SK-N-SH (cell line): ENCODE measurements around the gene YTHDC2. TPM values are rescaled to one million over a fixed set of nuclear protein-coding genes. Genes with fewer than 3 reads are reported as not detected.
A peak's percentile ranks its signal among the peaks of the same experiment; 100 is the strongest.

Experiments
- CTCF ChIA-PET: fragments of 300-600, 350-600 bp; formaldehyde crosslinking; extraction: SDS; loops from one replicate; lab custom pipeline; 2021; lab: Yijun Ruan, JAX
- POLR2A ChIA-PET: fragments of 350-600 bp; sonication (Branson Sonifier 250); formaldehyde crosslinking; extraction: SDS; loops from one replicate; lab custom pipeline; 2020; ENCODE audit warnings: antibody characterized with exemption, inconsistent platforms; lab: Yijun Ruan, JAX
- DNase-seq: peaks from one replicate; pipeline ENCODE4 v3.0.0; 2012
- H2AFZ ChIP-seq: fragments of 200-600 bp; sonication (generic); 2 replicates; pipeline ENCODE4 v1.8.1; 2016; ENCODE audit warnings: antibody characterized with exemption, mild to moderate bottlenecking, low read depth
- H3F3A ChIP-seq: fragments of 200-600 bp; sonication (generic); replicated peaks from 2 replicates; pipeline ENCODE3; 2016; ENCODE audit warnings: antibody characterized with exemption, mild to moderate bottlenecking; ENCODE audit not compliant: insufficient read depth
- H3K27ac ChIP-seq, 2 experiments: fragments of 200-500 bp in 1 of 2; fragments of 200-600 bp in 1 of 2; sonication (Bioruptor generic) in 1 of 2; sonication (generic), shearing (Covaris generic) in 1 of 2; 2 replicates each; pipeline versions ENCODE4 v1.5.1 to v1.6.1; 2014 to 2016; ENCODE audit warnings: low read depth in 2 of 2, inconsistent platforms in 1 of 2, low read length in 1 of 2, mild to moderate bottlenecking in 1 of 2, mixed read lengths in 1 of 2
- H3K27me3 ChIP-seq: fragments of 200-600 bp; sonication (generic), shearing (Covaris generic); 2 replicates; pipeline ENCODE4 v1.6.1; 2016; ENCODE audit warnings: mixed run types; ENCODE audit not compliant: insufficient read depth
- H3K36me3 ChIP-seq, 2 experiments: fragments of 200-500 bp in 1 of 2; fragments of 200-600 bp in 1 of 2; sonication (Bioruptor generic) in 1 of 2; sonication (generic) in 1 of 2; replicated peaks in 1 of 2; 2 replicates each; pipeline versions ENCODE3 to v1.5.1; 2014 to 2016; ENCODE audit warnings: low read length in 1 of 2, mild to moderate bottlenecking in 1 of 2; ENCODE audit not compliant: insufficient read depth in 2 of 2, control insufficient read depth in 1 of 2
- H3K4me1 ChIP-seq, 2 experiments: fragments of 200-500 bp in 1 of 2; fragments of 200-600 bp in 1 of 2; sonication (Bioruptor generic) in 1 of 2; sonication (generic), shearing (Covaris generic) in 1 of 2; 2 replicates each; pipeline versions ENCODE4 v1.5.1 to v1.6.1; 2014 to 2016; ENCODE audit warnings: low read depth in 1 of 2, low read length in 1 of 2, mixed run types in 1 of 2; ENCODE audit not compliant: insufficient read depth in 2 of 2, control insufficient read depth in 1 of 2
- H3K4me2 ChIP-seq: fragments of 200-600 bp; sonication (generic), shearing (Covaris generic); 2 replicates; pipeline ENCODE4 v1.6.1; 2017; ENCODE audit warnings: mixed run types
- H3K4me3 ChIP-seq, 2 experiments: fragments of 200-500 bp in 1 of 2; fragments of 200-600 bp in 1 of 2; sonication (Bioruptor generic) in 1 of 2; sonication (generic), shearing (Covaris generic) in 1 of 2; 2 replicates each; pipeline versions ENCODE4 v1.5.1 to v1.8.1; 2014 to 2016; ENCODE audit warnings: low read depth in 2 of 2, inconsistent platforms in 1 of 2, low read length in 1 of 2, mild to moderate bottlenecking in 1 of 2, mixed read lengths in 1 of 2, moderate library complexity in 1 of 2
- H3K79me2 ChIP-seq: fragments of 200-600 bp; sonication (generic); 2 replicates; pipeline ENCODE4 v1.8.1; 2017; ENCODE audit warnings: mild to moderate bottlenecking; ENCODE audit not compliant: insufficient read depth
- H3K9ac ChIP-seq: fragments of 200-600 bp; sonication (generic); 2 replicates; pipeline ENCODE4 v1.6.1; 2017; ENCODE audit warnings: mixed run types
- H3K9me2 ChIP-seq: fragments of 200-600 bp; sonication (generic); 2 replicates; pipeline ENCODE4 v1.6.1; 2017; ENCODE audit warnings: mixed run types
- H3K9me3 ChIP-seq: fragments of 200-600 bp; sonication (generic); 2 replicates; pipeline ENCODE4 v1.6.1; 2017; ENCODE audit warnings: mixed run types, mild to moderate bottlenecking, moderate library complexity
- H4K20me1 ChIP-seq: fragments of 200-600 bp; sonication (generic); 2 replicates; pipeline ENCODE4 v1.6.1; 2017; ENCODE audit warnings: mild to moderate bottlenecking, mixed run types; ENCODE audit not compliant: insufficient read depth
- EZH2phosphoT487 ChIP-seq: fragments of 200-600 bp; sonication (generic); IDR thresholded peaks from 2 replicates; pipeline ENCODE4 v1.6.1; 2017; ENCODE audit warnings: low read depth, mixed run types, mild to moderate bottlenecking, antibody characterized with exemption, moderate library complexity, borderline replicate concordance
- FOSL2 ChIP-seq: IDR thresholded peaks from 2 replicates; pipeline ENCODE4 v1.4.0; 2012; ENCODE audit warnings: low read depth, mild to moderate bottlenecking, moderate library complexity, borderline replicate concordance
- FOXJ3 ChIP-seq: sonication (generic); formaldehyde crosslinking; IDR thresholded peaks from 2 replicates; pipeline ENCODE4 v1.5.1; 2020; ENCODE audit warnings: mild to moderate bottlenecking, missing genetic modification reagents
- FOXM1 ChIP-seq: IDR thresholded peaks from 2 replicates; pipeline ENCODE4 v1.4.0; 2012; ENCODE audit warnings: low read depth, mild to moderate bottlenecking
- GATA2 ChIP-seq: sonication (generic); formaldehyde crosslinking; IDR thresholded peaks from 2 replicates; pipeline ENCODE4 v1.5.0; 2020; ENCODE audit warnings: mild to moderate bottlenecking, missing genetic modification reagents
- NFIC ChIP-seq: IDR thresholded peaks from 2 replicates; pipeline ENCODE4 v1.4.0; 2012; ENCODE audit warnings: borderline replicate concordance
- NRF1 ChIP-seq: IDR thresholded peaks from 2 replicates; pipeline ENCODE4 v1.6.1; 2012; ENCODE audit warnings: low read depth, mild to moderate bottlenecking, low read length
- RAD21 ChIP-seq: IDR thresholded peaks from 2 replicates; pipeline ENCODE4 v1.6.1; 2012; ENCODE audit warnings: mild to moderate bottlenecking, low read length
- RCOR1 ChIP-seq: fragments of 150-350 bp; IDR thresholded peaks from 2 replicates; pipeline ENCODE4 v1.6.1; 2017; ENCODE audit warnings: antibody characterized with exemption, low read length
- RFX5 ChIP-seq: IDR thresholded peaks from 2 replicates; pipeline ENCODE4 v1.6.1; 2012; ENCODE audit warnings: mild to moderate bottlenecking, improper control_type of control experiment, low read length
- TAF1 ChIP-seq: IDR thresholded peaks from 2 replicates; pipeline ENCODE4 v1.6.1; 2012; ENCODE audit warnings: low read depth, mild to moderate bottlenecking, low read length, moderate library complexity, borderline replicate concordance
- TCF12 ChIP-seq: IDR thresholded peaks from 2 replicates; pipeline ENCODE4 v1.4.0; 2012
- YY1 ChIP-seq: IDR thresholded peaks from 2 replicates; pipeline ENCODE4 v1.4.0; 2012; ENCODE audit warnings: low read depth, mild to moderate bottlenecking
- WGBS: methylation state at CpG from one replicate; pipeline ENCODE4 v1.1.6; 2017; ENCODE audit warnings: low lambda C conversion rate; 5-methylcytosine and 5-hydroxymethylcytosine counted together
- polyA plus RNA-seq, 3 experiments: library from polyadenylated mRNA; depleted of rRNA; stranded (reverse); fragments of >200 nt; gene quantifications; 2 replicates each; pipeline ENCODE4 v1.2.3, GENCODE V29; 2012
- TF ChIP-seq, protein P1 (sequence below): IDR thresholded peaks from 2 replicates; pipeline ENCODE4; 2012

YTHDC2 gene
- polyA plus RNA-seq, 1 of the 3 experiments (the other 2 are of a cell fraction) = 3.5 TPM

DNA sequence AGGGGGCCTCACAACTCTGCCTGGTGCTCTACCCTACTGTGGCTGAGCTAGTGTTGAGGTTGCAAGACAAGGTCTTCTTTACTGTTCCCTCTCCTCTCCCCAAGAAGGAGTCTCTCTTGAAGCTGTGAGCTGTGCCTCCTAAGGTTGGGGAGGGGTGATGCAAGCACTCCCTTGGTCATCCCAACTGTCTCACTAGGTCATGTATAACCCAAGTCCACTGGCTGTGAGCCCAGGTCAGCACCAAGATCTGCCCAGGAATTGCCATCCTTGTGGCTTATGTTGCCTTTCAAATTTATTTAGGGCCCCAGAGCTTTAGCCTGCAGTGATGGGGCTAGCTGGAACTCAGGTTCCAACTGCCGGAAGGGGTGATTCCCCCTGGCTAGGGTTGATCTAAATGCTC lies 10.3 kb upstream of the YTHDC2 start:
- H3K36me3 ChIP-seq = no peaks in the 10 kb centered on the region
- no peak overlapping the region for H3K4me3 ChIP-seq
- H3K4me1 ChIP-seq = no peaks in the 10 kb centered on the region
- H3K9me2 ChIP-seq = no peaks in the 10 kb centered on the region
- H3K79me2 ChIP-seq = no peaks in the 10 kb centered on the region
- H3F3A ChIP-seq = peaks cover 3% of the 10 kb centered on the region
- H3K9ac ChIP-seq = no peak overlapping the region
- H3K27ac ChIP-seq = no peak overlapping the region
- no peaks in the 10 kb centered on the region for H3K27me3 ChIP-seq
- H3K4me2 ChIP-seq = no peak overlapping the region
- no peaks in the 10 kb centered on the region for H4K20me1 ChIP-seq
- ChIA-PET CTCF (interaction anchor here (1.1 to 2.1 kb wide), 5 partner anchors 7 to 507 kb away, joined by 3 to 6 read pairs (median 4); no protein-coding TSS in a partner anchor), POLR2A (no interaction called here)
- DNase-seq = no peak
- H3K9me3 ChIP-seq = no peaks in the 10 kb centered on the region
- 100% methylated on average over 1 of the region's 1 CpG for WGBS
- no peak overlapping the region for H2AFZ ChIP-seq
- TF ChIP-seq FOXM1 (no peak), RAD21 (no peak), NFIC (no peak), EZH2phosphoT487 (no peak), FOXJ3 (CRISPR knock-in tag) (no peak), RFX5 (no peak)

DNA sequence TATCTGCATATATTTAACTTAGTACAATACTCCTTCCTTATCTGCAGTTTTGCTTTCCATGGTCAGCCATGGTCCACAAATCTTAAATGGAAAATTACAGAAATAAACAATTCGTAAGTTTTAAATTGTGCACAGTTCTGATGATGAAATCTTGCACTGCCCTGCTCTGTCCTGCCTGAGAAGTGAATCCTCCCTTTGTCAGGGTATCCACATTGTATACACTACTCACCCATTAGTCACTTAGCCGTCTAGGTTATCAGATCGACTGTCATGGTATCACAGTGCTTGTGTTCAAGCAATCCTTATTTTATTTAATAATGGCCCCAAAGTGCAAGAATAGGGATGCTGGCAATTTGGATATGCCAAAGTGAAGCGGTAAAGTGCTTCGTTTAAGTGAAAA lies 8.3 kb upstream of the YTHDC2 start:
- H4K20me1 ChIP-seq = no peaks in the 10 kb centered on the region
- H3K9me2 ChIP-seq = no peaks in the 10 kb centered on the region
- no peak overlapping the region for H3K4me2 ChIP-seq
- no peaks in the 10 kb centered on the region for H3K36me3 ChIP-seq
- ChIA-PET POLR2A (no interaction called here), CTCF (interaction anchor here (1.0 to 1.8 kb wide), 2 partner anchors 168 to 510 kb away, joined by 3 to 5 read pairs; no protein-coding TSS in a partner anchor)
- peak; percentile 32; the same call in 1 of the 2 replicates for TF ChIP-seq GATA2 (CRISPR knock-in tag)
- peak; percentile 37; the same call in 1 of the 2 replicates for TF ChIP-seq FOSL2
- no peak for TF ChIP-seq TAF1
- TF ChIP-seq, protein P1, sequence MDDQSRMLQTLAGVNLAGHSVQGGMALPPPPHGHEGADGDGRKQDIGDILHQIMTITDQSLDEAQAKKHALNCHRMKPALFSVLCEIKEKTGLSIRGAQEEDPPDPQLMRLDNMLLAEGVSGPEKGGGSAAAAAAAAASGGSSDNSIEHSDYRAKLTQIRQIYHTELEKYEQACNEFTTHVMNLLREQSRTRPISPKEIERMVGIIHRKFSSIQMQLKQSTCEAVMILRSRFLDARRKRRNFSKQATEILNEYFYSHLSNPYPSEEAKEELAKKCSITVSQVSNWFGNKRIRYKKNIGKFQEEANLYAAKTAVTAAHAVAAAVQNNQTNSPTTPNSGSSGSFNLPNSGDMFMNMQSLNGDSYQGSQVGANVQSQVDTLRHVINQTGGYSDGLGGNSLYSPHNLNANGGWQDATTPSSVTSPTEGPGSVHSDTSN = peak; percentile 67
- TF ChIP-seq FOXM1 = no peak
- no peak for TF ChIP-seq NRF1
- TF ChIP-seq TCF12 = peak; percentile 47
- no peak for TF ChIP-seq YY1
- no peak for TF ChIP-seq RCOR1
- peaks cover 3% of the 10 kb centered on the region for H3F3A ChIP-seq
- H3K27me3 ChIP-seq = no peaks in the 10 kb centered on the region; the same call in 1 of the 2 replicates
- H3K9me3 ChIP-seq = no peaks in the 10 kb centered on the region
- no peak overlapping the region for H3K9ac ChIP-seq
- H3K4me1 ChIP-seq = no peaks in the 10 kb centered on the region
- no peak overlapping the region; a peak in 1 of 4 replicates for H3K27ac ChIP-seq
- no peak for DNase-seq
- no peak overlapping the region for H3K4me3 ChIP-seq
- WGBS = 28% methylated on average over 5 of the region's 5 CpGs
- peak overlapping the region; percentile 38; the same call in 1 of the 2 replicates for H2AFZ ChIP-seq
- H3K79me2 ChIP-seq = no peaks in the 10 kb centered on the region
